ENCODE measurements around the gene GPR150. TPM values are rescaled to one million over a fixed set of nuclear protein-coding genes. Genes with fewer than 3 reads are reported as not detected.

Gene GPR150
- total RNA-seq, 1 experiment from 2014 or later, result not detected

GRCh38 chr5:95634081-95634480, 14.2 kb downstream of the GPR150 start:
- BruUV-seq (replicated peaks), result no TSS peak
- Histone ChIP-seq H4K20me1 (ENCODE audit: low read length) (no peaks in the 10 kb centered on the region), H3K9ac (ENCODE audit: low read length) (no peak overlapping the region), H3K4me2 (ENCODE audit: low read length) (no peak overlapping the region), H3K36me3 (ENCODE audit: low read depth, low read length) (no peaks in the 10 kb centered on the region), H3K79me2 (ENCODE audit: low read length) (no peaks in the 10 kb centered on the region), H3K27me3 (ENCODE audit: low read length) (no peaks in the 10 kb centered on the region), H3K4me1 (ENCODE audit: insufficient read depth, low read length) (peaks cover 16% of the 10 kb centered on the region), H3K9me2 (replicated peaks; ENCODE audit: low read length) (no peaks in the 10 kb centered on the region), H3F3A (ENCODE audit: low read length, unreplicated experiment) (no peaks in the 10 kb centered on the region), H2AFZ (ENCODE audit: low read length) (no peak overlapping the region), H3K27ac (ENCODE audit: low read length) (no peak overlapping the region), H3K4me3 (ENCODE audit: low read length) (no peak overlapping the region), H3K9me3 (ENCODE audit: low read length) (no peaks in the 10 kb centered on the region)
- DNase-seq (no peak), ATAC-seq (no peak)
- ChIA-PET CTCF (no interaction called here), POLR2A (ENCODE audit: unreplicated experiment) (no interaction called here)
- intact Hi-C loops (cut with micrococcal nuclease), result no loop called here
- TF ChIP-seq CTCF (conservative IDR thresholded peaks at IDR 0.05; ENCODE audit: low read depth, low read length), result no peak
- no peak for TF ChIP-seq EZH2phosphoT487 (IDR thresholded peaks at IDR 0.05; ENCODE audit: borderline replicate concordance, low read length)
- TF ChIP-seq EZH2 (IDR thresholded peaks at IDR 0.05; ENCODE audit: low read length, unreplicated experiment), result no peak

- Histone ChIP-seq H4K20me1 (ENCODE audit: low read length) (no peaks in the 10 kb centered on the region), H3K4me3 (ENCODE audit: low read length) (no peak overlapping the region), H3K27me3 (ENCODE audit: low read length) (no peaks in the 10 kb centered on the region), H3K36me3 (ENCODE audit: low read depth, low read length) (no peaks in the 10 kb centered on the region), H3K4me1 (ENCODE audit: insufficient read depth, low read length) (no peaks in the 10 kb centered on the region), H2AFZ (ENCODE audit: low read length) (no peak overlapping the region), H3K9me2 (replicated peaks; ENCODE audit: low read length) (no peaks in the 10 kb centered on the region), H3K9me3 (ENCODE audit: low read length) (no peaks in the 10 kb centered on the region), H3K9ac (ENCODE audit: low read length) (no peak overlapping the region), H3F3A (ENCODE audit: low read length, unreplicated experiment) (no peaks in the 10 kb centered on the region), H3K79me2 (ENCODE audit: low read length) (no peaks in the 10 kb centered on the region), H3K4me2 (ENCODE audit: low read length) (no peak overlapping the region), H3K27ac (ENCODE audit: low read length) (no peak overlapping the region)
- ATAC-seq, result no peak
- no peak for TF ChIP-seq CTCF (conservative IDR thresholded peaks at IDR 0.05; ENCODE audit: low read depth, low read length)
- no peak for TF ChIP-seq EZH2 (IDR thresholded peaks at IDR 0.05; ENCODE audit: low read length, unreplicated experiment)
- TF ChIP-seq EZH2phosphoT487 (IDR thresholded peaks at IDR 0.05; ENCODE audit: borderline replicate concordance, low read length), result no peak
- BruUV-seq (replicated peaks), result no TSS peak
- CTCF ChIA-PET, result no interaction called here
- intact Hi-C loops (cut with micrococcal nuclease), result no loop called here
- DNase-seq, result no peak
- POLR2A ChIA-PET (ENCODE audit: unreplicated experiment), result no interaction called here
Measured at GRCh38 chr5:95638632-95639031, 18.7 kb downstream of the GPR150 start.

- no peak overlapping the region for H3K9ac ChIP-seq (ENCODE audit: low read length)
- ATAC-seq, result no peak
- H2AFZ ChIP-seq (ENCODE audit: low read length), result no peak overlapping the region
- intact Hi-C loops (cut with micrococcal nuclease), result no loop called here
- H4K20me1 ChIP-seq (ENCODE audit: low read length), result no peaks in the 10 kb centered on the region
- ChIA-PET CTCF (no interaction called here), POLR2A (ENCODE audit: unreplicated experiment) (no interaction called here)
- H3K4me1 ChIP-seq (ENCODE audit: insufficient read depth, low read length), result no peaks in the 10 kb centered on the region; the same call in 1 of the 2 replicates
- H3K27me3 ChIP-seq (ENCODE audit: low read length), result no peaks in the 10 kb centered on the region
- no peaks in the 10 kb centered on the region for H3F3A ChIP-seq (ENCODE audit: low read length, unreplicated experiment)
- no peak overlapping the region for H3K4me3 ChIP-seq (ENCODE audit: low read length)
- H3K36me3 ChIP-seq (ENCODE audit: low read depth, low read length), result no peaks in the 10 kb centered on the region
- TF ChIP-seq EZH2 (IDR thresholded peaks at IDR 0.05; ENCODE audit: low read length, unreplicated experiment) (no peak), CTCF (conservative IDR thresholded peaks at IDR 0.05; ENCODE audit: low read depth, low read length) (no peak), EZH2phosphoT487 (IDR thresholded peaks at IDR 0.05; ENCODE audit: borderline replicate concordance, low read length) (no peak)
- no peaks in the 10 kb centered on the region for H3K79me2 ChIP-seq (ENCODE audit: low read length)
- DNase-seq, result no peak
- H3K27ac ChIP-seq (ENCODE audit: low read length), result no peak overlapping the region
- no peak overlapping the region for H3K4me2 ChIP-seq (ENCODE audit: low read length)
- BruUV-seq (replicated peaks), result no TSS peak
- H3K9me2 ChIP-seq (replicated peaks; ENCODE audit: low read length), result no peaks in the 10 kb centered on the region
- no peaks in the 10 kb centered on the region for H3K9me3 ChIP-seq (ENCODE audit: low read length)
Measured at GRCh38 chr5:95641741-95642220, 21.9 kb downstream of the GPR150 start.
